SK-N-MC (cell line): ENCODE results near the gene FAM210B.

Experiments used
- EZH2 ChIP-seq: fragments of 200-600 bp; sonication (generic); IDR thresholded peaks from one replicate; pipeline ENCODE4 v1.6.1; 2017; ENCODE audit warnings: antibody characterized with exemption
- FOXP2 ChIP-seq: optimal IDR thresholded peaks from 2 replicates; pipeline ENCODE3; 2011; ENCODE audit warnings: mild to moderate bottlenecking, moderate library complexity; ENCODE audit not compliant: insufficient read depth; ENCODE audit errors: extremely low read length, control extremely low read depth
- POLR2AphosphoS5 ChIP-seq: IDR thresholded peaks from 2 replicates; pipeline ENCODE4 v1.6.1; 2012; ENCODE audit warnings: mild to moderate bottlenecking, low read depth, low read length, borderline replicate concordance

DNA sequence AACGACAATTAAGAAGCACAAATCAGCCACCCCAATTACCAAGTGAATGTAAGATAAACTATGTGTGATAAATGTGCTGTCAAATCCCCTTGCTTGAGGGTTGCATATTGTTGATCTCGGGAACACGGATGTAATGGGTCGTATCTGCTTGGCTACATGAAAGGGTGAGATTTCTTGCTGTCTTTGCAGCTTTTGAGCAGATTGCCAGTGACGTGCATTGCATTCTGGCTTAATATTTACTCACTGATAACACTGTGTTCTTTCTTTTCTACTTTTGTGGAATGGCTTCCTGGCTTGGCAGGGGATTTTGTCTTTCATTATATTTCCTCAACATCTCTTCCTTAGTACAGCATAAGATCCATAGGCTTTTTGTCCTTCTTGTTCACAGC lies 10.5 kb upstream of the FAM210B start:
- TF ChIP-seq POLR2AphosphoS5 = no peak
- TF ChIP-seq EZH2 = no peak
- no peak for TF ChIP-seq FOXP2
